T-helper 1 cell treated with Interleukin-12 subunit alpha and Interleukin-12 subunit beta and Interleukin-4 antibody, amounts not matched to agents 30 ng/mL and 1 ng/mL, for 36 hours (primary cell): ENCODE data around the gene UCHL3. TPM values are rescaled to one million over a fixed set of nuclear protein-coding genes. Genes with fewer than 3 reads are reported as not detected.

Experiments
- intact Hi-C: fragments of 100-400 bp; cut with micrococcal nuclease; formaldehyde crosslinking; loops from one replicate; pipeline ENCODE4 v1.15.1; 2024
- total RNA-seq: library from RNA; stranded (reverse); gene quantifications from 2 replicates; pipeline ENCODE4 v1.2.3, GENCODE V29; 2022

UCHL3 gene
- 32.7 and 39.1 TPM in 2 replicates for total RNA-seq

GRCh38 chr13:75549262-75550158, at the start of gene UCHL3:
Gene UCHL3 (plus strand): TSS chr13:75549791. CDS start chr13:75549821, 30 bp downstream.
- intact Hi-C loops = loop anchor here (1.0 to 5.0 kb wide), 8 partner anchors 12 to 1778 kb away; partner anchors contain the start of genes CLN5, COMMD6, KLF12 and LMO7

- intact Hi-C loops = no loop called here
Observed at GRCh38 chr13:75505327-75505726, 44.3 kb upstream of the UCHL3 start.

- intact Hi-C loops = no loop called here
Observed at GRCh38 chr13:75506018-75506417, 43.6 kb upstream of the UCHL3 start.

DNA sequence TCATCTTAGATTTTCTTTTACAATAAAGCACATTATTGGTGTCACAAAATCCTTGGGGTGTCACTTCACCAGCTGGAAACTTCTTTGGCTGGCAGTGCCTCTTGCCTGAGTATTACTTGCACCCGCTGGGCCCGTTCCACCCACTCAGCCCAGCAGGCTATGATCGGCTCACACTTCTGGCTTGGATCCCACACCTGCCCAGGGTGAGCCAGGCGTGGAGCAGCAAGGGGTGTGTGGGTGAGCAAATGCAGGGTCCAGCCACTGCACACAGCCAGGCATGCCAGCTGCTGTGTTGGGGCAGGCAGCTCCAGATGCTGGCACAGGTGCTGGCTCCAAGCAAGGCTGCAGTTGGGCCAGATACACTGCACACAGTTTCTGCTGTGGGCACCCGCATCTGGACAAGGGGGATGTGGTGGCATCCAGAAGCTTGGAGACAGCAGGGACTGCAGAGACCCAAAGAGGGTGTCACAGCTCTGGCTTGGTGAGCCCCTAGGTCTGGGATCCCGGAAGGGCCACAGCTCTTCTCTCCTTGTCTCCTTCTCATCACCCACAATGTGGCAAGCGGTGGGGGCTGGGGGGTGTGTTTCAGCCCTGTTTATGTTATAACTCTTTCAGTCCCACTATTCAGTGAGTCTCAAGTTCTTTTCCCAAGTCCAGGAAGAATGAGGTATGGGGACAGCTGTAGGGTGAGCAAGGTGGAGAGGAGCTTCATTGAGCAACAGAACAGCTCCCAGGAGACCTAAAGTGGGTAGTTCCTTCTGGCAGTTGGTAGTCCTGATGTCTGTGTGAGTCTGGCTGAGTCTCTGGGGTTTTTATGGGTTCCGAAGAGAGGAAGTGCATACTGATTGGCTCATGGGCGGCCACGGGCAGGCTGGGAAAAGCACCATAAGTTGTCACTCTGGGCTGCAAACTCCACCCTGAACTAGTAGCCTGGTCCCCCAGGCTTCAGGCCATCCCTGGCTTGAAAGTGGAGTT, 42.3 kb upstream of the UCHL3 start:
- intact Hi-C loops = no loop called here

GRCh38 chr13:75508002-75508548, 41.5 kb upstream of the UCHL3 start:
- intact Hi-C loops = no loop called here

- intact Hi-C loops = no loop called here
Observed at GRCh38 chr13:75511051-75511625, 38.5 kb upstream of the UCHL3 start.

GRCh38 chr13:75512253-75512652, 37.3 kb upstream of the UCHL3 start:
- intact Hi-C loops = no loop called here

DNA sequence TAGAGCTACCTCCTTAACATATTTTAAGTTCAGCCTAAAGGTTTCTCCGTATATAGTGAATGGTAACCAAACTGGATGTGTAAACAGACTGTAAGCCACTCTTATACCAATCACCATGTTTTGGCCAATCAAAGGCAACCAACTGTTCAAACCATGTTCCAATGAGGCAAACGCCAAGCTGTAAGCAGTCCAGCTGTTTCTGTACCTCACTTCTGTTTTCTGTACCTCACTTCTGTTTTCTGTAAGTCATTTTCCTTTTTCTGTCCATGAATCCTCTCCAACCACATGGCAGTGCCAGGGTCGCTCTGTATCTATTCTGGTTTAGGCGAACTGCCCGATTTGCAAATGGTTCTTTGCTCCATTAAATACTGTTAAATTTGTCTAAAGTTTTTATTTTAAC, 36.3 kb upstream of the UCHL3 start:
- intact Hi-C loops = no loop called here

- intact Hi-C loops = no loop called here
Observed at GRCh38 chr13:75514080-75514995, 35.3 kb upstream of the UCHL3 start.

DNA sequence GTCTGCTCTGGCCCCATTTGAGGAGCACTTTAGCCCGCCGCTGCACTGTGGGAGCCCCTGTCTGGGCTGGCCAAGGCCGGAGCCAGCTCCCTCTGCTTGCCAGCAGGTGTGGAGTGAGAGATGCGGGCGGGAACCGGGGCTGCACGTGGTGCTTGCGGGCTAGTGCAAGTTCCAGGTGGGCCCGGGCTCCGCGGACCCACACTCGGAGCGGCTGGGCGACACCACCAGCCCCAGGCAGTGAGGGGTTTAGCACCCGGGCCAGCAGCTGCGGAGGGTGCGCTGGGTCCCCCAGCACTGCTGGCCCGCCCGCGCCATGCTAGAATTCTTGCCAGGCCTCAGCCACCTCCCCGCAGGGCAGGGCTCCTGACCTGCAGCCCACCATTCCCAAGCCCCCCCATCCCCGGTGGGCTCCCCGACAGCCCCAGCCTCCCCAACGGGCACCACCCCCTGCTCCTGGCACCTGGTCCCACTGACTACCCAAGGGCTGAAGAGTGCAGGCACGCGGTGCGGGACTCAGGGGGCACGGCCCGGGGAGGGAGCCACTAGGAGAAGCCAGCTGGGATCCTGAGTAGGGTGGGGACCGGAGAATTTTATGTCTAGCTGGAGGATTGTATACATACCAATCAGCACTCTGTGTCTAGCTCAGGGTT, 31.0 kb upstream of the UCHL3 start:
- intact Hi-C loops = no loop called here

DNA sequence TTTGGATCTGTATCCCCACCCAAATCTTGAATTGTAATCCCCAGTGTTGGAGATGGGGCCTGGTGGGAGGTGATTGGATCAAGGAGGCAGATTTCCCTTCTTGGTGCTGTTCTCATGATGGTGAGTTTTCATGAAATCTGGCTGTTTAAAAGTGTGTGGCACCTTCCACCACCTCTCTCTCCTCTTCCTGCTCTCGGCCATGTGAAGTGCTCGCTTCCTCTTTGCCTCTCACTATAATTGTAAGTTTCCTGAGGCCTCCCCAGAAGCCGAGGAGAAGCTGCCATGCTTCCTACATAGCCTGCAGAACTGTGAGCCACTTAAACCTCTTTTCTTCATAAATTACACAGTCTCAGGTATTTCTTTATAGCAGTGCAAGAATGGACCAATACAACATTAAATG, 27.6 kb upstream of the UCHL3 start:
- intact Hi-C loops = no loop called here

DNA sequence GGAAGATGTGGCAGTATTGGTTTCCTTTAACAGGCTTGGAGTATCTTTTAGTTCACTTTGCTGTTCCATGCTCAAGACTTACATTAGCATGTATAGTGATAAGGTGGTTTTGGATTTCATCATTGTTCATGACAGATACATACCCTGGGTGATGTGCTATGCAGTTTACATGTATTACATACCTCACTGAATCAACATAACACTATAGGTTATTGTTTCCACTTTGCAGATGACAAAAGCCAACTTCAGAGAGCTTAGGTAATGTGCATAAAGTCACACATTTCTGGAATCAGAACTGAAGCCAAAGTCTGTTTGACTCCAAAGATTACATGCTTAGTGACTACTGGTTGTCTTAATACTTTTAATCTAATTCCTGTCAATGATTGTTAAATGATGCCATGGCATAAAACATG, 19.0 kb upstream of the UCHL3 start:
- intact Hi-C loops = no loop called here

DNA sequence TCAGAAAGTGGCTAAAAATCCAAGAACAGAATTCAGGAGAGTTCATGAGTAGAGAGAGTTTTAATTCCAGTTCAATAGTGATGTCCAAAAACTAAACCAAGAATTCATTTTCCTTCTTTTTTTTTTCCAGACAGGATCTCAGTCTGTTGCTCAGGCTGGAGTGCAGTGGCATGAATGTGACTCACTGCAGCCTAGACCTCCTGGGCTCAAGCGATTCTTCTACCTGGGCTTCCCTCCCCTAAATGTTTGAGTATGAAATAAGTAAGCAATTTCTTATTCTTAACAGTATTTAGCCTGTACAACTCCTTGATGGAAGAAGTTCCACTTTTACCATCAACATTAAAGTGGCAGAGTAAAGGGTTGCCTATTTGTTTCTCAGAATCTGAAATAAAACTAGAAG, 15.7 kb upstream of the UCHL3 start:
- intact Hi-C loops = no loop called here

- intact Hi-C loops = loop anchor here (1.0 to 5.0 kb wide), 7 partner anchors 12 to 1490 kb away; partner anchors contain the start of genes FBXL3, LMO7, TBC1D4 and UCHL3
Observed at GRCh38 chr13:75537401-75538365, 11.9 kb upstream of the UCHL3 start, which contains the start of gene COMMD6. Gene COMMD6 (minus strand): TSS chr13:75537841. CDS start chr13:75537805, 36 bp downstream.

- intact Hi-C loops = no loop called here
Observed at GRCh38 chr13:75541287-75541686, 8.3 kb upstream of the UCHL3 start.

DNA sequence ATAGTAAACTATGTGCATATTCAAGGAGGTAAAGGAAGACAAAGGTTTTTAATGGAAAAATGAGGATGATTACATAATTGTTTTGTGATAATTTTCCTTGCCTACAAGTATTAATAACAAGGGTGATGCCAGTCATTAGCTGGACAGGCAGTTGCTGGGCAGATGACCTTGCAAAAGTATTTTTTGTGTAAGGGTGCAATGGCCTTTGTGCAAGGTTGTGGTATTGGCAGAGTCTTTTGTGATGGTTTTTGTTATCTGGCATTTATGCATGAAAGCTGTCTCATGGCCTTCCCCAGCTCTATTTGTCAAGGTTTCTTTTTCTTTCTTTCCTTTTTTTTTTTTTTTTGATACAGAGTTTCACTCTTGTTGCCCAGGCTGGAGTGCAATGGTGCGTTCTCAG, 7.6 kb upstream of the UCHL3 start:
- intact Hi-C loops = no loop called here

- intact Hi-C loops = loop anchor here (5.0 kb wide), 2 partner anchors 1413 to 1447 kb away; partner anchors contain the start of genes CLN5 and KLF12
Observed at GRCh38 chr13:75544681-75545330, 4.8 kb upstream of the UCHL3 start.
